Esophagus squamous epithelium (tissue), 5 donors: ENCODE data around the gene FHIT. TPM values are rescaled to one million over a fixed set of nuclear protein-coding genes. Genes with fewer than 3 reads are reported as not detected.

Experiments
- DNase-seq: peaks from one replicate; lab custom pipeline; 2025; lab: John Stamatoyannopoulos, UW
- H3K27ac ChIP-seq, 4 donors: fragments of 200-600 bp; sonication (generic); one replicate each; pipeline ENCODE4 v1.5.1; 2016 to 2019; ENCODE audit warnings: mild to moderate bottlenecking in 1 of 4
- H3K27me3 ChIP-seq, 4 donors: fragments of 200-600 bp; sonication (generic); 1 replicate in 3 of 4; 2 replicates in 1 of 4; pipeline versions ENCODE4 v1.5.1 to v1.6.0; 2017 to 2021; ENCODE audit warnings: antibody characterized with exemption in 1 of 4
- H3K36me3 ChIP-seq, 3 donors: fragments of 200-600 bp; sonication (generic); one replicate each; pipeline ENCODE4 v1.5.1; 2016 to 2019
- H3K4me1 ChIP-seq, 3 donors: fragments of 200-600 bp; sonication (generic); one replicate each; pipeline ENCODE4 v1.5.1; 2017 to 2019
- H3K4me3 ChIP-seq, 4 donors: fragments of 200-600 bp; sonication (generic); 1 replicate in 3 of 4; 2 replicates in 1 of 4; pipeline ENCODE4 v1.5.1; 2016 to 2019; ENCODE audit warnings: mild to moderate bottlenecking in 2 of 4, moderate library complexity in 1 of 4
- H3K9me3 ChIP-seq, 3 donors: fragments of 200-600 bp; sonication (generic); one replicate each; pipeline ENCODE4 v1.5.1; 2016 to 2019
- POLR2A ChIP-seq, 4 donors: fragments of 450-650 bp; IDR thresholded peaks; one replicate each; pipeline ENCODE4 v1.6.1; 2017; ENCODE audit warnings: antibody characterized with exemption in 4 of 4, mild to moderate bottlenecking in 4 of 4, moderate library complexity in 3 of 4
- WGBS, 2 donors: methylation state at CpG; one replicate each; pipeline ENCODE4 v1.1.5; 2018; 5-methylcytosine and 5-hydroxymethylcytosine counted together
- intact Hi-C: fragments of 100-400 bp; cut with DNase I; formaldehyde crosslinking; loops from one replicate; pipeline ENCODE4 v1.15.0; 2022
- total RNA-seq, 4 donors: library from RNA; depleted of rRNA; stranded (reverse); fragments of >200 nt; gene quantifications; one replicate each; pipeline ENCODE4 v1.1.0, GENCODE V29; 2016
- TF ChIP-seq, protein P1 (sequence below), 6 experiments: fragments of 450-650 bp in 4 of 6; fragments of 200-600 bp in 2 of 6; sonication (generic) in 2 of 6; IDR thresholded peaks; one replicate each; pipeline ENCODE4 v1.5.1; 2016 to 2019; ENCODE audit warnings: antibody characterized with exemption in 6 of 6, mild to moderate bottlenecking in 4 of 6, moderate library complexity in 4 of 6
- donor health status: DM: yes; HTN: yes; CAD: no.

Gene FHIT
- total RNA-seq, 4 donors from 2014 or later: 0.64 to 5.7 (median 3.1) TPM

GRCh38 chr3:61087465-61087864, 163.8 kb downstream of the FHIT start:
- intact Hi-C loops: no loop called here
- 88 to 89% methylated on average over 2 of the region's 2 CpGs for WGBS, 2 donors
- H3K4me3 ChIP-seq: no peak overlapping the region

GRCh38 chr3:61081554-61081953, 169.7 kb downstream of the FHIT start:
- intact Hi-C loops: no loop called here
- 81 to 82% methylated on average over 3 of the region's 3 CpGs for WGBS, 2 donors

More at GRCh38 chr3:61087465-61087864, 163.8 kb downstream of the FHIT start:
- no peaks in the 10 kb centered on the region for H3K27me3 ChIP-seq
- DNase-seq: no peak
- TF ChIP-seq POLR2A (IDR thresholded peaks at IDR 0.05): no peak
- TF ChIP-seq, protein P1, sequence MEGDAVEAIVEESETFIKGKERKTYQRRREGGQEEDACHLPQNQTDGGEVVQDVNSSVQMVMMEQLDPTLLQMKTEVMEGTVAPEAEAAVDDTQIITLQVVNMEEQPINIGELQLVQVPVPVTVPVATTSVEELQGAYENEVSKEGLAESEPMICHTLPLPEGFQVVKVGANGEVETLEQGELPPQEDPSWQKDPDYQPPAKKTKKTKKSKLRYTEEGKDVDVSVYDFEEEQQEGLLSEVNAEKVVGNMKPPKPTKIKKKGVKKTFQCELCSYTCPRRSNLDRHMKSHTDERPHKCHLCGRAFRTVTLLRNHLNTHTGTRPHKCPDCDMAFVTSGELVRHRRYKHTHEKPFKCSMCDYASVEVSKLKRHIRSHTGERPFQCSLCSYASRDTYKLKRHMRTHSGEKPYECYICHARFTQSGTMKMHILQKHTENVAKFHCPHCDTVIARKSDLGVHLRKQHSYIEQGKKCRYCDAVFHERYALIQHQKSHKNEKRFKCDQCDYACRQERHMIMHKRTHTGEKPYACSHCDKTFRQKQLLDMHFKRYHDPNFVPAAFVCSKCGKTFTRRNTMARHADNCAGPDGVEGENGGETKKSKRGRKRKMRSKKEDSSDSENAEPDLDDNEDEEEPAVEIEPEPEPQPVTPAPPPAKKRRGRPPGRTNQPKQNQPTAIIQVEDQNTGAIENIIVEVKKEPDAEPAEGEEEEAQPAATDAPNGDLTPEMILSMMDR (IDR thresholded peaks at IDR 0.05): no peak
- H3K36me3 ChIP-seq: no peaks in the 10 kb centered on the region
- H3K9me3 ChIP-seq: no peaks in the 10 kb centered on the region
- no peaks in the 10 kb centered on the region for H3K4me1 ChIP-seq
- no peak overlapping the region for H3K27ac ChIP-seq

GRCh38 chr3:61080737-61081445, 170.4 kb downstream of the FHIT start:
- no peak overlapping the region for H3K27ac ChIP-seq
- intact Hi-C loops: no loop called here

More at GRCh38 chr3:61081554-61081953, 169.7 kb downstream of the FHIT start:
- H3K36me3 ChIP-seq: no peaks in the 10 kb centered on the region
- H3K4me1 ChIP-seq: peaks cover 0 to 9% (median 4%) of the 10 kb centered on the region in 3 donors
- TF ChIP-seq POLR2A (IDR thresholded peaks at IDR 0.05): no peak
- TF ChIP-seq, protein P1 (IDR thresholded peaks at IDR 0.05): no peak
- no peaks in the 10 kb centered on the region for H3K27me3 ChIP-seq
- H3K9me3 ChIP-seq: no peaks in the 10 kb centered on the region
- no peak for DNase-seq
- H3K4me3 ChIP-seq: no peak overlapping the region
- H3K27ac ChIP-seq: no peak overlapping the region

GRCh38 chr3:61078048-61078752, 173.1 kb downstream of the FHIT start:
- no peak overlapping the region for H3K27ac ChIP-seq
- no peak for DNase-seq
- no peaks in the 10 kb centered on the region for H3K9me3 ChIP-seq
- no peak overlapping the region for H3K4me3 ChIP-seq
- peaks cover 0 to 9% (median 4%) of the 10 kb centered on the region in 3 donors for H3K4me1 ChIP-seq
- WGBS, 2 donors: 65 to 72% methylated on average over 6 of the region's 6 CpGs
- no peaks in the 10 kb centered on the region for H3K27me3 ChIP-seq
- intact Hi-C loops: no loop called here
- TF ChIP-seq, protein P1 (IDR thresholded peaks at IDR 0.05): no peak
- TF ChIP-seq POLR2A (IDR thresholded peaks at IDR 0.05): no peak
- no peaks in the 10 kb centered on the region for H3K36me3 ChIP-seq

More at GRCh38 chr3:61080737-61081445, 170.4 kb downstream of the FHIT start:
- TF ChIP-seq POLR2A (IDR thresholded peaks at IDR 0.05): no peak
- TF ChIP-seq, protein P1 (IDR thresholded peaks at IDR 0.05): no peak
- Histone ChIP-seq H3K27me3 (no peaks in the 10 kb centered on the region), H3K9me3 (no peaks in the 10 kb centered on the region), H3K36me3 (no peaks in the 10 kb centered on the region), H3K4me3 (no peak overlapping the region), H3K4me1 (peaks cover 0 to 9% (median 4%) of the 10 kb centered on the region in 3 donors)
- WGBS, 2 donors: 42 to 43% methylated on average over 5 of the region's 5 CpGs
- DNase-seq: no peak

DNA sequence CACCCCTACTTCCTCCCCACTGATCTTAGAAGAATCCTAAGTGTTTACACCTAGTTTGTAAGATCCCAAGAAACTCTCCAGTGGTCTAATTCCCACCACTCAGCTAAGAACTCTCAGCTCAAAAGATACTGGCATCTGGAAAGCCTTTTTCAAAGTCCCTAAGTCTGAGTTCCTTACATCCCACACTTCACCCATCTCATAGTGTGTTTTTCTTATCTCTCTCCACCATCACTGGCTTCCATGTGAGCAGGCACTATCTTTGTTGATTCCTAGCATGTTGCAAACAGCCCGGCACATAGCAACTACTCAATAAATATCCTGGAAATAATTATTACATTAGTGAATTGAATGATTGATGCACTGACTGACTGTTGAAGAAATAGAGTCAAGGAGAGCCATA, 173.7 kb downstream of the FHIT start:
- intact Hi-C loops: no loop called here
- Histone ChIP-seq H3K9me3 (no peaks in the 10 kb centered on the region), H3K4me1 (peaks cover 0 to 9% (median 4%) of the 10 kb centered on the region in 3 donors), H3K4me3 (no peak overlapping the region), H3K27ac (no peak overlapping the region), H3K36me3 (no peaks in the 10 kb centered on the region), H3K27me3 (no peaks in the 10 kb centered on the region)
- WGBS, 2 donors: 82 to 91% methylated on average over 1 of the region's 1 CpG
- no peak for DNase-seq
- TF ChIP-seq POLR2A (IDR thresholded peaks at IDR 0.05): no peak
- TF ChIP-seq, protein P1 (IDR thresholded peaks at IDR 0.05): no peak
